Liver (tissue), 9 donors: ENCODE measurements around the gene SNAPC1. TPM values are rescaled to one million over a fixed set of nuclear protein-coding genes. Genes with fewer than 3 reads are reported as not detected.
A peak's percentile ranks its signal among the peaks of the same experiment; 100 is the strongest.

Experiments
- DNase-seq: peaks from one replicate; pipeline ENCODE4 v3.0.0-alpha.2; 2017; ENCODE audit warnings: low spot score
- H3K27ac ChIP-seq, 2 donors: one replicate each; pipeline ENCODE4 v1.7.0; 2013; ENCODE audit warnings: inconsistent platforms in 2 of 2, low read length in 2 of 2, control low read depth in 1 of 2, low read depth in 1 of 2, mild to moderate bottlenecking in 1 of 2
- H3K27me3 ChIP-seq, 4 donors: one replicate each; pipeline versions ENCODE4 v1.6.1 to v1.7.0; 2013; ENCODE audit warnings: low read length in 3 of 4, inconsistent platforms in 1 of 4, mild to moderate bottlenecking in 1 of 4, moderate library complexity in 1 of 4; ENCODE audit not compliant: control insufficient read depth in 4 of 4, insufficient read depth in 4 of 4
- H3K36me3 ChIP-seq, 4 donors: one replicate each; pipeline versions ENCODE4 v1.6.1 to v1.7.0; 2013; ENCODE audit warnings: low read length in 3 of 4, mild to moderate bottlenecking in 3 of 4, low read depth in 1 of 4, moderate library complexity in 1 of 4; ENCODE audit not compliant: control insufficient read depth in 4 of 4, insufficient read depth in 3 of 4
- H3K4me1 ChIP-seq, 4 donors: one replicate each; pipeline versions ENCODE4 v1.6.1 to v1.7.0; 2013; ENCODE audit warnings: low read length in 3 of 4, mild to moderate bottlenecking in 3 of 4, moderate library complexity in 1 of 4; ENCODE audit not compliant: control insufficient read depth in 4 of 4, insufficient read depth in 4 of 4
- H3K4me3 ChIP-seq, 3 donors: one replicate each; pipeline versions ENCODE4 v1.6.1 to v1.7.0; 2013; ENCODE audit warnings: low read length in 3 of 3, control low read depth in 1 of 3, low read depth in 1 of 3, mild to moderate bottlenecking in 1 of 3
- H3K9ac ChIP-seq, 2 donors: one replicate each; pipeline ENCODE4 v1.7.0; 2013; ENCODE audit warnings: low read length in 2 of 2, mild to moderate bottlenecking in 2 of 2, moderate library complexity in 2 of 2, control low read depth in 1 of 2, low read depth in 1 of 2
- H3K9me3 ChIP-seq, 4 donors: one replicate each; pipeline versions ENCODE4 v1.6.1 to v1.7.0; 2013; ENCODE audit warnings: low read length in 3 of 4; ENCODE audit not compliant: control insufficient read depth in 4 of 4
- ATF3 ChIP-seq: IDR thresholded peaks from 2 replicates; pipeline ENCODE4 v1.6.1; 2016; ENCODE audit warnings: antibody characterized with exemption
- CTCF ChIP-seq: fragments of 150-350 bp; IDR thresholded peaks from 2 replicates; pipeline ENCODE4 v1.5.1; 2017; ENCODE audit warnings: improper control_type of control experiment, low read depth, low read length; ENCODE audit not compliant: missing input control
- EGR1 ChIP-seq, 2 donors: IDR thresholded peaks; 2 replicates each; pipeline ENCODE4 v1.6.1; 2016 to 2018; ENCODE audit warnings: antibody characterized with exemption in 2 of 2, low read depth in 2 of 2
- FOXA1 ChIP-seq: IDR thresholded peaks from 2 replicates; pipeline ENCODE4 v1.6.1; 2016; ENCODE audit warnings: antibody characterized with exemption
- GABPA ChIP-seq, 2 donors: IDR thresholded peaks in 1 of 2; conservative IDR thresholded peaks in 1 of 2; 2 replicates each; pipeline ENCODE4 v1.6.1; 2016; ENCODE audit warnings: antibody characterized with exemption in 2 of 2, mild to moderate bottlenecking in 1 of 2, moderate library complexity in 1 of 2
- HNF4A ChIP-seq, 2 donors: conservative IDR thresholded peaks; 2 replicates each; pipeline ENCODE4 v1.6.1; 2016; ENCODE audit warnings: antibody characterized with exemption in 2 of 2, mild to moderate bottlenecking in 2 of 2
- HNF4G ChIP-seq: IDR thresholded peaks from 2 replicates; pipeline ENCODE4 v1.6.1; 2016; ENCODE audit warnings: antibody characterized with exemption
- JUND ChIP-seq, 2 donors: IDR thresholded peaks; 2 replicates each; pipeline ENCODE4 v1.6.1; 2016; ENCODE audit warnings: antibody characterized with exemption in 2 of 2
- MAX ChIP-seq: IDR thresholded peaks from 2 replicates; pipeline ENCODE4 v1.6.1; 2016; ENCODE audit warnings: antibody characterized with exemption
- NR2F2 ChIP-seq: IDR thresholded peaks from 2 replicates; pipeline ENCODE4 v1.6.1; 2016; ENCODE audit warnings: antibody characterized with exemption
- RAD21 ChIP-seq, 2 donors: IDR thresholded peaks; 2 replicates each; pipeline ENCODE4 v1.6.1; 2016; ENCODE audit warnings: antibody characterized with exemption in 2 of 2, mild to moderate bottlenecking in 2 of 2
- REST ChIP-seq: IDR thresholded peaks from 2 replicates; pipeline ENCODE4 v1.6.1; 2016; ENCODE audit warnings: antibody characterized with exemption, mild to moderate bottlenecking
- RXRA ChIP-seq, 2 donors: IDR thresholded peaks; 2 replicates each; pipeline ENCODE4 v1.6.1; 2017 to 2018; ENCODE audit warnings: antibody characterized with exemption in 2 of 2, mild to moderate bottlenecking in 1 of 2
- SP1 ChIP-seq: IDR thresholded peaks from 2 replicates; pipeline ENCODE4 v1.6.1; 2018; ENCODE audit warnings: antibody characterized with exemption, mild to moderate bottlenecking
- TAF1 ChIP-seq: conservative IDR thresholded peaks from 2 replicates; pipeline ENCODE4 v1.6.1; 2016; ENCODE audit warnings: antibody characterized with exemption, mild to moderate bottlenecking
- YY1 ChIP-seq: IDR thresholded peaks from 2 replicates; pipeline ENCODE4 v1.6.1; 2016; ENCODE audit warnings: antibody characterized with exemption, mild to moderate bottlenecking
- ZBTB33 ChIP-seq: IDR thresholded peaks from 2 replicates; pipeline ENCODE4 v1.6.1; 2016; ENCODE audit warnings: antibody characterized with exemption
- WGBS: extraction: QIAGEN DNeasy Blood & Tissue Kit; methylation state at CpG from one replicate; pipeline ENCODE4 v1.1.7; 2013; 5-methylcytosine and 5-hydroxymethylcytosine counted together
- polyA plus RNA-seq, 2 donors: library from polyadenylated mRNA; stranded (reverse) in 1 of 2; unstranded in 1 of 2; fragments of 200-250 nt in 1 of 2; fragments of >200 nt in 1 of 2; fragmentation: Nextera tagmentation in 1 of 2; extraction: Ambion mirVana in 1 of 2; gene quantifications; one replicate each; pipeline versions ENCODE4 v1.2.1 to v1.2.3, GENCODE V29; 2013 to 2015
- total RNA-seq, 2 donors: library from RNA; depleted of rRNA; stranded (reverse); fragments of >200 nt; gene quantifications; one replicate each; pipeline ENCODE4 v1.2.3, GENCODE V29; 2014
- donor health status: healthy.
- donor health status: healthy.
- donor health status: healthy.
- donor health status: healthy.
- donor health status: healthy.

The SNAPC1 gene
- total and polyA plus RNA-seq, 4 donors, result 1.2 to 2.3 (median 1.7) TPM

GRCh38 chr14:61719344-61720293, 42.6 kb upstream of the SNAPC1 start (continued):
- TF ChIP-seq CTCF (no peak), EGR1 (IDR thresholded peaks at IDR 0.05; ENCODE audit: low read depth in 2 of 2) (no peak), TAF1 (no peak), NR2F2 (no peak), JUND (IDR thresholded peaks at IDR 0.05) (no peak)

- peaks cover 0 to 11% (median 10%) of the 10 kb centered on the region in 4 donors for H3K4me1 ChIP-seq
- WGBS, result 72% methylated on average over 9 of the region's 9 CpGs
Observed at GRCh38 chr14:61720294-61720661, 41.9 kb upstream of the SNAPC1 start.

GRCh38 chr14:61720741-61721140, 41.5 kb upstream of the SNAPC1 start:
- no peak overlapping the region for H3K9ac ChIP-seq
- H3K4me3 ChIP-seq, result no peak overlapping the region
- no peaks in the 10 kb centered on the region for H3K9me3 ChIP-seq
- H3K4me1 ChIP-seq, result peaks cover 0 to 8% (median 6%) of the 10 kb centered on the region in 4 donors
- H3K27me3 ChIP-seq, result no peaks in the 10 kb centered on the region
- DNase-seq, result no peak
- no peak overlapping the region for H3K27ac ChIP-seq
- 75% methylated on average over 6 of the region's 6 CpGs for WGBS
- no peak for TF ChIP-seq NR2F2
- TF ChIP-seq JUND (IDR thresholded peaks at IDR 0.05), result no peak
- TF ChIP-seq HNF4A (conservative IDR thresholded peaks at IDR 0.05), result no peak
- TF ChIP-seq TAF1, result no peak
- no peak for TF ChIP-seq CTCF
- no peak for TF ChIP-seq HNF4G
- TF ChIP-seq SP1, result no peak
- no peak for TF ChIP-seq REST
- no peak for TF ChIP-seq MAX
- TF ChIP-seq RXRA (IDR thresholded peaks at IDR 0.05), result no peak
- no peak for TF ChIP-seq GABPA (IDR thresholded peaks at IDR 0.05 in 1 of 2, conservative IDR thresholded peaks at IDR 0.05 in 1 of 2)
- no peak for TF ChIP-seq ZBTB33
- no peak for TF ChIP-seq EGR1 (IDR thresholded peaks at IDR 0.05; ENCODE audit: low read depth in 2 of 2)
- no peak for TF ChIP-seq RAD21 (IDR thresholded peaks at IDR 0.05)
- peaks cover 2 to 16% (median 10%) of the 10 kb centered on the region in 4 donors for H3K36me3 ChIP-seq

More at GRCh38 chr14:61720294-61720661, 41.9 kb upstream of the SNAPC1 start:
- TF ChIP-seq GABPA (IDR thresholded peaks at IDR 0.05 in 1 of 2, conservative IDR thresholded peaks at IDR 0.05 in 1 of 2) (no peak), YY1 (no peak), MAX (no peak), EGR1 (IDR thresholded peaks at IDR 0.05; ENCODE audit: low read depth in 2 of 2) (no peak), ATF3 (no peak), FOXA1 (no peak)
- H3K36me3 ChIP-seq, result peaks cover 2 to 16% (median 10%) of the 10 kb centered on the region in 4 donors
- no peak overlapping the region for H3K4me3 ChIP-seq
- H3K9me3 ChIP-seq, result no peaks in the 10 kb centered on the region
- peak overlapping the region in 1 of 2 donors; percentile 2 for H3K27ac ChIP-seq
- no peaks in the 10 kb centered on the region for H3K27me3 ChIP-seq
- DNase-seq, result no peak
- no peak overlapping the region for H3K9ac ChIP-seq
